A673 (cell line): ENCODE results near the gene SGSM1. TPM values are rescaled to one million over a fixed set of nuclear protein-coding genes. Genes with fewer than 3 reads are reported as not detected.

Source experiments
- BruUV-seq: library from RNA; stranded (reverse); fragments of 400-500 nt; replicated peaks from 2 replicates; lab custom pipeline; 2021; lab: Mats Ljungman, UMichigan
- CTCF ChIA-PET: fragments of 300-600 bp; sonication (Branson Sonifier 250); formaldehyde crosslinking; loops from one replicate; lab custom pipeline; 2022; ENCODE audit warnings: antibody characterized with exemption; lab: Charles Lee
- POLR2A ChIA-PET: fragments of 300-600 bp; sonication (Branson Sonifier 250); formaldehyde crosslinking; loops from one replicate; lab custom pipeline; 2022; ENCODE audit warnings: antibody characterized with exemption; ENCODE audit not compliant: low non-redundant PET; lab: Charles Lee
- DNase-seq: peaks from one replicate; pipeline ENCODE4 v3.0.0-alpha.2; 2015; ENCODE audit warnings: low spot score
- H3K27ac ChIP-seq: fragments of 200-600 bp; sonication (generic); 2 replicates; pipeline ENCODE4 v1.5.1; 2016; ENCODE audit warnings: mixed run types, low read depth, mild to moderate bottlenecking, mixed read lengths, antibody characterized with exemption, low read length; ENCODE audit not compliant: poor library complexity, severe bottlenecking
- H3K27me3 ChIP-seq: fragments of 200-600 bp; sonication (generic); replicated peaks from 2 replicates; pipeline ENCODE4 v1.6.1; 2017; ENCODE audit warnings: mixed run types, low read depth, mild to moderate bottlenecking, mixed read lengths, antibody characterized with exemption, low read length; ENCODE audit not compliant: insufficient read depth, poor library complexity
- H3K36me3 ChIP-seq: fragments of 200-600 bp; sonication (generic); 2 replicates; pipeline ENCODE4 v1.6.1; 2016; ENCODE audit warnings: mixed run types, mild to moderate bottlenecking, mixed read lengths, antibody characterized with exemption, low read length; ENCODE audit not compliant: insufficient read depth, poor library complexity, severe bottlenecking
- H3K4me1 ChIP-seq: fragments of 200-600 bp; sonication (generic); 2 replicates; pipeline ENCODE4 v1.6.1; 2017; ENCODE audit warnings: mixed run types, mild to moderate bottlenecking, mixed read lengths, antibody characterized with exemption, low read length; ENCODE audit not compliant: insufficient read depth, poor library complexity, severe bottlenecking
- H3K4me3 ChIP-seq: fragments of 200-600 bp; sonication (generic); 2 replicates; pipeline ENCODE4 v1.5.1; 2016; ENCODE audit warnings: low read depth, mixed run types, mild to moderate bottlenecking, mixed read lengths, low read length; ENCODE audit not compliant: poor library complexity, severe bottlenecking
- H3K9me3 ChIP-seq: fragments of 200-600 bp; sonication (generic); 2 replicates; pipeline ENCODE4 v1.6.1; 2016; ENCODE audit warnings: mixed run types, low read depth, mild to moderate bottlenecking, mixed read lengths, antibody characterized with exemption, low read length; ENCODE audit not compliant: poor library complexity, severe bottlenecking
- EZH2 ChIP-seq: fragments of 200-600 bp; sonication (generic); IDR thresholded peaks from 2 replicates; pipeline ENCODE4 v1.6.1; 2017; ENCODE audit warnings: borderline replicate concordance, low read depth, mild to moderate bottlenecking, mixed read lengths, antibody characterized with exemption, low read length; ENCODE audit not compliant: poor library complexity, severe bottlenecking
- intact Hi-C: fragments of 100-400 bp; cut with micrococcal nuclease; formaldehyde crosslinking; loops from one replicate; pipeline ENCODE4 v1.10.0; 2022; ENCODE audit not compliant: unreplicated experiment
- total RNA-seq: library from RNA; stranded (reverse); gene quantifications from 2 replicates; pipeline ENCODE4 v1.2.3, GENCODE V29; 2021
- TF ChIP-seq, protein P1 (sequence below): fragments of 300-800, 200-600 bp; sonication (generic); conservative IDR thresholded peaks from 2 replicates; pipeline ENCODE4 v1.5.1; 2017; ENCODE audit warnings: low read depth, mild to moderate bottlenecking, antibody characterized with exemption, low read length, moderate library complexity, mixed read lengths

Gene SGSM1
- total RNA-seq, 1 experiment from 2014 or later: not detected

DNA sequence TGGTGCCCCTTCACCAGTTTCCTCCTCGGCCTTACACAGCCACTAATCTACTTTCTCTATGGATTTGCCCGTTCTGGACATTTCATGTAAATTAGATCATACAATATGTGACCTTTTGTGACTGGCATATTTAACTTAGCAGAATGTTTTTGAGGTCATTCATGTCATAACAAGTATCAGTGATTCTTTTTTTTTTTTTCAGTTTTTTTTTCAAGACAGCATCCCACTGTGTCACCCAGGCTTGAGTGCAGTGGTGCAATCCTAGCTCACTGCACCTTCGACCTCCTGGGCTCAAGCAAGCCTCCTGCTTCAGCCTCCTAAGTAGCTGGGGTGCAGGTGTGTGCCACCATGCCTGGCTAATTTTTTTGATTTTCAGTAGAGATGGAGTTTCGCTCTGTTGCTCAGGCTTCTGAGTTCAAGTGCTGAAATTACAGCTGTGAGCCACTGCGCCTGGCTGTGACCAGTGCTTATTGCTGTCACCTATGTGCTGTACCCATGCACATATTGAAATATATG lies 169.2 kb downstream of the SGSM1 start:
- no peaks in the 10 kb centered on the region for H3K4me1 ChIP-seq
- intact Hi-C loops: no loop called here
- DNase-seq: no peak
- ChIA-PET POLR2A (no interaction called here), CTCF (no interaction called here)
- H3K27ac ChIP-seq: no peak overlapping the region
- H3K9me3 ChIP-seq: no peaks in the 10 kb centered on the region
- no peaks in the 10 kb centered on the region for H3K27me3 ChIP-seq
- no peaks in the 10 kb centered on the region for H3K36me3 ChIP-seq
- no peak overlapping the region for H3K4me3 ChIP-seq
- no TSS peak for BruUV-seq
- TF ChIP-seq EZH2: no peak
- TF ChIP-seq, protein P1, sequence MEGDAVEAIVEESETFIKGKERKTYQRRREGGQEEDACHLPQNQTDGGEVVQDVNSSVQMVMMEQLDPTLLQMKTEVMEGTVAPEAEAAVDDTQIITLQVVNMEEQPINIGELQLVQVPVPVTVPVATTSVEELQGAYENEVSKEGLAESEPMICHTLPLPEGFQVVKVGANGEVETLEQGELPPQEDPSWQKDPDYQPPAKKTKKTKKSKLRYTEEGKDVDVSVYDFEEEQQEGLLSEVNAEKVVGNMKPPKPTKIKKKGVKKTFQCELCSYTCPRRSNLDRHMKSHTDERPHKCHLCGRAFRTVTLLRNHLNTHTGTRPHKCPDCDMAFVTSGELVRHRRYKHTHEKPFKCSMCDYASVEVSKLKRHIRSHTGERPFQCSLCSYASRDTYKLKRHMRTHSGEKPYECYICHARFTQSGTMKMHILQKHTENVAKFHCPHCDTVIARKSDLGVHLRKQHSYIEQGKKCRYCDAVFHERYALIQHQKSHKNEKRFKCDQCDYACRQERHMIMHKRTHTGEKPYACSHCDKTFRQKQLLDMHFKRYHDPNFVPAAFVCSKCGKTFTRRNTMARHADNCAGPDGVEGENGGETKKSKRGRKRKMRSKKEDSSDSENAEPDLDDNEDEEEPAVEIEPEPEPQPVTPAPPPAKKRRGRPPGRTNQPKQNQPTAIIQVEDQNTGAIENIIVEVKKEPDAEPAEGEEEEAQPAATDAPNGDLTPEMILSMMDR: no peak

- DNase-seq: no peak
- ChIA-PET POLR2A (no interaction called here), CTCF (no interaction called here)
- Histone ChIP-seq H3K4me1 (no peaks in the 10 kb centered on the region), H3K9me3 (no peaks in the 10 kb centered on the region), H3K27ac (no peak overlapping the region), H3K4me3 (no peak overlapping the region), H3K27me3 (no peaks in the 10 kb centered on the region), H3K36me3 (no peaks in the 10 kb centered on the region)
- intact Hi-C loops: no loop called here
- TF ChIP-seq EZH2: no peak
- TF ChIP-seq, protein P1: no peak
- BruUV-seq: no TSS peak
Measured at GRCh38 chr22:24975813-24976341, 169.9 kb downstream of the SGSM1 start.

DNA sequence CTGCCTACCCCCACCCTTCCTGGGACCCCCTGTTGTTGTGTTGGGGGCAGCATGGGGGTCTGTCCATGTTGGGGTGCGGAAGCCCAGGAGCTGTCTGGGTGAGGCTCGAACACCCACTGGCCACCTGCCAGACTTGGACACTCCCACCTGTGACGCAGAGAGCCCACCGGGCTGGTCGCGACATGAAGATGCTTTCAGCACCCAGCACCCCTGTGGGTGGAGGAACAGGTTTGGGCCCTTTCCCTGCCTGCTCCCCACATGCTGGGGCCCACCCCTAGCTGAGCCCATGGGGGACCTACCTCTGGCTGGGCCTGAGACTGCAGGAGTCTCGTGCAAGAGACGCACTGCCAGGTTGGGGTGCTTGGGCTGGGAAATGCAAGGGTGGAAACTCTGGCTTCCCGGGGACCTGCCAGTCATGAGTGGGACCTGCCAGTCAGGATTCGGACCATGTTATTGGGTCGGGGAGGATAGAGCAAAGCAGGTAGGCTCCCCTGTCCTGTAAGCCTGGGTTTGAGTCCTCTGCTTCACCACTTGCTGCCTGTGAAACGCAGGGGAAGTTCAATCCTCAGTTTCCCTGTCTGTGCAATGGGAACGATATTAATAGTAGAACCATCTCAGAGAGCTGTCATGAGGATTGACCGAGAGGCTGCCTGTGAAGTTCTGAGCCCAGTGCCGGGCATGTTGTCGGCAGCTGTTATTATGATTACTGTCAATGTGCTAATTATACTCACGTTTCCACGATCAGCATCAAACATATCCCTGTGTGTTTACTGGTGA lies 170.6 kb downstream of the SGSM1 start:
- no peaks in the 10 kb centered on the region for H3K4me1 ChIP-seq
- intact Hi-C loops: no loop called here
- DNase-seq: no peak
- H3K4me3 ChIP-seq: no peak overlapping the region
- BruUV-seq: no TSS peak
- H3K36me3 ChIP-seq: no peaks in the 10 kb centered on the region
- H3K27me3 ChIP-seq: no peaks in the 10 kb centered on the region
- H3K9me3 ChIP-seq: no peaks in the 10 kb centered on the region
- TF ChIP-seq, protein P1: no peak
- no peak for TF ChIP-seq EZH2
- no peak overlapping the region for H3K27ac ChIP-seq
- ChIA-PET CTCF (no interaction called here), POLR2A (no interaction called here)

Other genes with a start within 250 kb of the SGSM1 start
- 0.86 and 2.2 TPM in 2 replicates for gene LRRC75B, start 213.1 kb upstream of the SGSM1 start, total RNA-seq
- gene GGT1, start 203.0 kb upstream of the SGSM1 start, total RNA-seq: 3.3 and 4.5 TPM in 2 replicates
- not detected in 2 replicates for gene PIWIL3, start 31.5 kb upstream of the SGSM1 start, total RNA-seq
- gene LHFPL7, start 140.5 kb downstream of the SGSM1 start, total RNA-seq: not detected in 2 replicates
- gene KIAA1671, start 146.5 kb downstream of the SGSM1 start, total RNA-seq: 12.8 and 15.0 TPM in 2 replicates